Measurements from ENCODE around the gene ARPC5L.

ARPC5L gene

GRCh38 chr9:124894035-124894740, 32.3 kb downstream of the ARPC5L start:
- TF ChIP-seq REST (IDR thresholded peaks at IDR 0.05; ENCODE audit: insufficient read depth in 1 of 2, low read depth in 2 of 2, low read length in 2 of 2) = no peak
- no peak for TF ChIP-seq SIN3A (IDR thresholded peaks at IDR 0.05; ENCODE audit: borderline replicate concordance, insufficient read depth, low read length)
- no peak for TF ChIP-seq TAF1 (IDR thresholded peaks at IDR 0.05; ENCODE audit: borderline replicate concordance, insufficient read depth, low read length)
- no peak for TF ChIP-seq FOXP2 (optimal IDR thresholded peaks at IDR 0.05; ENCODE audit: borderline replicate concordance, extremely low read depth, extremely low read length, insufficient read depth)
- TF ChIP-seq POLR2AphosphoS5 (IDR thresholded peaks at IDR 0.05; ENCODE audit: low read depth, low read length) = no peak

GRCh38 chr9:124894741-124895170, 32.8 kb downstream of the ARPC5L start:
- TF ChIP-seq POLR2AphosphoS5 (IDR thresholded peaks at IDR 0.05; ENCODE audit: low read depth, low read length) (no peak), REST (IDR thresholded peaks at IDR 0.05; ENCODE audit: insufficient read depth in 1 of 2, low read depth in 2 of 2, low read length in 2 of 2) (no peak), SIN3A (IDR thresholded peaks at IDR 0.05; ENCODE audit: borderline replicate concordance, insufficient read depth, low read length) (no peak), TAF1 (IDR thresholded peaks at IDR 0.05; ENCODE audit: borderline replicate concordance, insufficient read depth, low read length) (no peak), FOXP2 (optimal IDR thresholded peaks at IDR 0.05; ENCODE audit: borderline replicate concordance, extremely low read depth, extremely low read length, insufficient read depth) (no peak)

GRCh38 chr9:124897570-124898460, 35.9 kb downstream of the ARPC5L start:
- no peak for TF ChIP-seq SIN3A (IDR thresholded peaks at IDR 0.05; ENCODE audit: borderline replicate concordance, insufficient read depth, low read length)
- TF ChIP-seq FOXP2 (optimal IDR thresholded peaks at IDR 0.05; ENCODE audit: borderline replicate concordance, extremely low read depth, extremely low read length, insufficient read depth) = no peak
- no peak for TF ChIP-seq REST (IDR thresholded peaks at IDR 0.05; ENCODE audit: insufficient read depth in 1 of 2, low read depth in 2 of 2, low read length in 2 of 2)
- TF ChIP-seq TAF1 (IDR thresholded peaks at IDR 0.05; ENCODE audit: borderline replicate concordance, insufficient read depth, low read length) = no peak
- no peak for TF ChIP-seq POLR2AphosphoS5 (IDR thresholded peaks at IDR 0.05; ENCODE audit: low read depth, low read length)

GRCh38 chr9:124899845-124900244, 37.9 kb downstream of the ARPC5L start:
- no peak for TF ChIP-seq SIN3A (IDR thresholded peaks at IDR 0.05; ENCODE audit: borderline replicate concordance, insufficient read depth, low read length)
- no peak for TF ChIP-seq REST (IDR thresholded peaks at IDR 0.05; ENCODE audit: insufficient read depth in 1 of 2, low read depth in 2 of 2, low read length in 2 of 2)
- TF ChIP-seq TAF1 (IDR thresholded peaks at IDR 0.05; ENCODE audit: borderline replicate concordance, insufficient read depth, low read length) = no peak
- no peak for TF ChIP-seq FOXP2 (optimal IDR thresholded peaks at IDR 0.05; ENCODE audit: borderline replicate concordance, extremely low read depth, extremely low read length, insufficient read depth)
